Smooth muscle cell (in vitro differentiated cells): Measurements from ENCODE around the gene MB. TPM values are rescaled to one million over a fixed set of nuclear protein-coding genes. Genes with fewer than 3 reads are reported as not detected.

ENCODE experiments used
- DNase-seq: peaks from one replicate; lab custom pipeline; 2025; ENCODE audit not compliant: unreplicated experiment; lab: John Stamatoyannopoulos, UW
- H2AFZ ChIP-seq: fragments of 200-600 bp; sonication (generic); 2 replicates; pipeline ENCODE4 v1.6.0; 2016; ENCODE audit warnings: antibody characterized with exemption, low read depth, mild to moderate bottlenecking
- H3F3A ChIP-seq: fragments of 200-600 bp; sonication (generic); 2 replicates; pipeline ENCODE4 v1.6.0; 2017; ENCODE audit warnings: antibody characterized with exemption, low read depth
- H3K27ac ChIP-seq: fragments of 200-600 bp; sonication (generic); 2 replicates; pipeline ENCODE4 v1.5.1; 2016; ENCODE audit warnings: low read depth, mild to moderate bottlenecking
- H3K27me3 ChIP-seq: fragments of 200-600 bp; sonication (generic); 2 replicates; pipeline ENCODE4 v1.6.1; 2016; ENCODE audit warnings: low read depth, mild to moderate bottlenecking
- H3K36me3 ChIP-seq: fragments of 200-600 bp; sonication (generic); 2 replicates; pipeline ENCODE4 v1.5.1; 2016; ENCODE audit warnings: low read depth
- H3K4me1 ChIP-seq: fragments of 200-600 bp; sonication (generic); 2 replicates; pipeline ENCODE4 v1.5.1; 2016; ENCODE audit warnings: low read depth
- H3K4me2 ChIP-seq: fragments of 200-600 bp; sonication (generic); 2 replicates; pipeline ENCODE4 v1.6.0; 2016; ENCODE audit warnings: mild to moderate bottlenecking
- H3K4me3 ChIP-seq: fragments of 200-600 bp; sonication (generic); 2 replicates; pipeline ENCODE4 v1.5.1; 2016; ENCODE audit warnings: mild to moderate bottlenecking
- H3K79me2 ChIP-seq: fragments of 200-600 bp; sonication (generic); 2 replicates; pipeline ENCODE4 v1.6.0; 2016; ENCODE audit warnings: low read depth, mild to moderate bottlenecking
- H3K9ac ChIP-seq: fragments of 200-600 bp; sonication (generic); 2 replicates; pipeline ENCODE4 v1.6.0; 2016; ENCODE audit warnings: low read depth
- H3K9me3 ChIP-seq: fragments of 200-600 bp; sonication (generic); replicated peaks from 2 replicates; pipeline ENCODE4 v1.5.1; 2016; ENCODE audit warnings: low read depth
- H4K20me1 ChIP-seq: fragments of 200-600 bp; sonication (generic); 2 replicates; pipeline ENCODE4 v1.6.0; 2016; ENCODE audit warnings: low read depth
- CTCF ChIP-seq: fragments of 200-600 bp; sonication (generic); IDR thresholded peaks from 2 replicates; pipeline ENCODE4 v1.5.1; 2017; ENCODE audit warnings: borderline replicate concordance, mild to moderate bottlenecking, antibody characterized with exemption; ENCODE audit not compliant: insufficient read depth, poor library complexity, severe bottlenecking
- WGBS: methylation state at CpG from one replicate; pipeline ENCODE4 v1.1.7; 2016; ENCODE audit warnings: low lambda C conversion rate; 5-methylcytosine and 5-hydroxymethylcytosine counted together
- polyA plus RNA-seq: library from polyadenylated mRNA; unstranded; fragments of >200 nt; fragmentation: Nextera tagmentation; extraction: Ambion mirVana; gene quantifications from 2 replicates; pipeline ENCODE4 v1.2.1, GENCODE V29; 2016
- total RNA-seq: library from RNA; depleted of rRNA; stranded (reverse); fragments of >200 nt; gene quantifications from 2 replicates; pipeline ENCODE4 v1.2.3, GENCODE V29; 2014

Gene MB
- total and polyA plus RNA-seq, 2 experiments from 2014 or later, result 0.53 TPM; not detected in 1

GRCh38 chr22:35609261-35609660 lies 7.9 kb downstream of the MB start:
- Histone ChIP-seq H3K27ac (no peak overlapping the region), H4K20me1 (no peaks in the 10 kb centered on the region), H3K79me2 (no peaks in the 10 kb centered on the region), H3K36me3 (no peaks in the 10 kb centered on the region), H3K9me3 (no peaks in the 10 kb centered on the region), H3K4me1 (no peaks in the 10 kb centered on the region), H3K4me3 (no peak overlapping the region), H3F3A (no peaks in the 10 kb centered on the region), H3K27me3 (no peaks in the 10 kb centered on the region), H2AFZ (no peak overlapping the region), H3K9ac (no peak overlapping the region), H3K4me2 (no peak overlapping the region)
- DNase-seq, result no peak
- TF ChIP-seq CTCF, result no peak
- 95% methylated on average over 9 of the region's 9 CpGs for WGBS

- WGBS, result 76% methylated on average over 11 of the region's 11 CpGs
- H3K4me1 ChIP-seq, result no peaks in the 10 kb centered on the region
- no peak for DNase-seq
- H3F3A ChIP-seq, result no peaks in the 10 kb centered on the region
- H3K9me3 ChIP-seq, result no peaks in the 10 kb centered on the region
- H3K27ac ChIP-seq, result no peak overlapping the region
- no peak for TF ChIP-seq CTCF
- H3K9ac ChIP-seq, result no peak overlapping the region
- H3K4me3 ChIP-seq, result no peak overlapping the region
- no peaks in the 10 kb centered on the region for H3K27me3 ChIP-seq
- no peaks in the 10 kb centered on the region for H4K20me1 ChIP-seq
- no peaks in the 10 kb centered on the region for H3K36me3 ChIP-seq
- H2AFZ ChIP-seq, result no peak overlapping the region
- H3K79me2 ChIP-seq, result no peaks in the 10 kb centered on the region
- H3K4me2 ChIP-seq, result no peak overlapping the region
Observed at GRCh38 chr22:35608088-35608487, 9.0 kb downstream of the MB start.

- no peaks in the 10 kb centered on the region for H3K36me3 ChIP-seq
- no peak overlapping the region for H3K9ac ChIP-seq
- no peak for TF ChIP-seq CTCF
- DNase-seq, result no peak
- no peak overlapping the region for H2AFZ ChIP-seq
- no peak overlapping the region for H3K4me2 ChIP-seq
- no peak overlapping the region for H3K4me3 ChIP-seq
- H3K27me3 ChIP-seq, result no peaks in the 10 kb centered on the region
- H4K20me1 ChIP-seq, result no peaks in the 10 kb centered on the region
- no peaks in the 10 kb centered on the region for H3K79me2 ChIP-seq
- WGBS, result 92% methylated on average over 8 of the region's 8 CpGs
- no peak overlapping the region for H3K27ac ChIP-seq
- peaks cover 2% of the 10 kb centered on the region for H3F3A ChIP-seq
- no peaks in the 10 kb centered on the region for H3K4me1 ChIP-seq
- no peaks in the 10 kb centered on the region for H3K9me3 ChIP-seq
Observed at GRCh38 chr22:35606916-35607315, 10.2 kb downstream of the MB start.

GRCh38 chr22:35605851-35606481 lies 11.2 kb downstream of the MB start:
- no peaks in the 10 kb centered on the region for H3K9me3 ChIP-seq
- H3K4me3 ChIP-seq, result no peak overlapping the region
- no peak for DNase-seq
- no peaks in the 10 kb centered on the region for H3K79me2 ChIP-seq
- H3K27me3 ChIP-seq, result no peaks in the 10 kb centered on the region
- no peak overlapping the region for H2AFZ ChIP-seq
- H3K4me1 ChIP-seq, result no peaks in the 10 kb centered on the region
- H3F3A ChIP-seq, result peaks cover 2% of the 10 kb centered on the region
- no peak overlapping the region for H3K9ac ChIP-seq
- no peak for TF ChIP-seq CTCF
- H4K20me1 ChIP-seq, result no peaks in the 10 kb centered on the region
- H3K36me3 ChIP-seq, result no peaks in the 10 kb centered on the region
- H3K27ac ChIP-seq, result no peak overlapping the region
- H3K4me2 ChIP-seq, result no peak overlapping the region
- WGBS, result 93% methylated on average over 13 of the region's 13 CpGs
